SU-DHL-6 (cell line): ENCODE results near the gene PIK3CA.

ENCODE experiments used
- CTCF ChIP-seq: fragments of 200-600 bp; sonication (generic); IDR thresholded peaks from one replicate; pipeline ENCODE4 v1.5.1; 2017; ENCODE audit warnings: antibody characterized with exemption, mild to moderate bottlenecking, low read length, moderate library complexity; ENCODE audit not compliant: insufficient read depth, poor library complexity, severe bottlenecking
- EZH2phosphoT487 ChIP-seq: fragments of 200-600 bp; sonication (generic), shearing (Covaris generic); conservative IDR thresholded peaks from 2 replicates; pipeline ENCODE4 v1.6.1; 2018; ENCODE audit warnings: mild to moderate bottlenecking, antibody characterized with exemption, low read length, moderate library complexity, mixed read lengths

DNA sequence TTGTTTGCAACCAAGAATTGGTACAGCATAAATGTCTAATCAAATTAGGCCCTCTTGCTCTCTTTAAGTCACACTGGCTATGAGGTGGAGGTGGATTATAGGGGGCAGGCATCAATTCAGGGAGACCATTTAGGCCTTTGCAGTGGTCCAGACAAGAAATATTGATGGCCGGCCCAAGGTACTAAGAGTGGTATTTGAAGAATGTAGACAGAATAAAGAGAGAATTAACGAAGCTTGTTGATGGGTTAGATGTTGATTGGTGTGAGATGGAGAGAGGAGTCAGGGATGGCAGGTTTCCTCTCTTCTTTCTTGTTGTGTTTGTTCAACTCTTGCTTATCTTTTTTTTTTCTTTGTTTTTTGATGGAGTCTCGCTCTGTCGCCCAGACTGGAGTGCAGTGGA, 48.5 kb downstream of the PIK3CA start:
- TF ChIP-seq CTCF (no peak), EZH2phosphoT487 (no peak)
